K562 (cell line): ENCODE results near the gene MARK2. TPM values are rescaled to one million over a fixed set of nuclear protein-coding genes. Genes with fewer than 3 reads are reported as not detected.

Source experiments
- FOXM1 ChIP-seq, 2 experiments: fragments of 450-650 bp in 1 of 2; sonication (generic) in 1 of 2; formaldehyde crosslinking in 1 of 2; IDR thresholded peaks; 2 replicates each; pipeline versions ENCODE4 v1.6.1 to v1.9.0; 2017 to 2022; ENCODE audit warnings: low read depth in 2 of 2, mild to moderate bottlenecking in 2 of 2, missing genetic modification reagents in 1 of 2, moderate library complexity in 1 of 2
- KAT7 ChIP-seq: sonication (generic); formaldehyde crosslinking; IDR thresholded peaks from 2 replicates; pipeline ENCODE4 v1.8.0; 2022; ENCODE audit warnings: missing genetic modification reagents, mild to moderate bottlenecking, borderline replicate concordance
- POLR2B ChIP-seq: fragments of 450-650 bp; IDR thresholded peaks from 2 replicates; pipeline ENCODE4 v1.6.1; 2018; ENCODE audit warnings: low read depth; ENCODE audit not compliant: partially characterized antibody
- SIX5 ChIP-seq, 2 experiments: IDR thresholded peaks; 2 replicates each; pipeline ENCODE4 v1.6.1; 2011; ENCODE audit warnings: low read length in 2 of 2, borderline replicate concordance in 1 of 2, low read depth in 1 of 2, mild to moderate bottlenecking in 1 of 2, moderate library complexity in 1 of 2; ENCODE audit not compliant: insufficient read depth in 1 of 2
- SP2 ChIP-seq: IDR thresholded peaks from 2 replicates; pipeline ENCODE4 v1.6.1; 2011; ENCODE audit warnings: mild to moderate bottlenecking, low read depth, low read length, moderate library complexity; ENCODE audit not compliant: poor library complexity, severe bottlenecking; ENCODE audit errors: extremely low read depth
- TRIM28 ChIP-seq: fragments of 450-650 bp; IDR thresholded peaks from 2 replicates; pipeline ENCODE4 v1.6.1; 2017
- polyA plus RNA-seq, 8 experiments: library from polyadenylated mRNA; depleted of rRNA in 4 of 8; stranded (reverse) in 5 of 8; unstranded in 3 of 8; fragments of >200 nt; fragmentation: Nextera tagmentation in 2 of 8; fragmentation: Illumina TruSeq in 1 of 8; extraction: Ambion mirVana in 2 of 8; extraction: Trizol in 1 of 8; gene quantifications; 2 replicates each; pipeline versions ENCODE4 v1.2.1 to v1.2.3, GENCODE V29; 2011 to 2014; ENCODE audit warnings: inconsistent platforms in 1 of 8, missing spikeins in 1 of 8
- small RNA-seq: library from RNA; depleted of rRNA; stranded (forward); fragments of <200 nt; gene quantifications from one replicate; pipeline ENCODE3, GENCODE V24; 2014
- total RNA-seq, 7 experiments: library from RNA; depleted of rRNA in 6 of 7; stranded (reverse); fragments of >200 nt in 6 of 7; fragmentation: Illumina TruSeq in 2 of 7; extraction: Trizol in 2 of 7; gene quantifications; 2 replicates each; pipeline versions ENCODE4 v1.2.1 to v1.2.3, GENCODE V29; 2011 to 2021; ENCODE audit warnings: low replicate concordance in 1 of 7
- TF ChIP-seq, protein P1 (sequence below): sonication (generic); formaldehyde crosslinking; IDR thresholded peaks from 2 replicates; pipeline ENCODE4 v1.8.0; 2022; ENCODE audit warnings: mild to moderate bottlenecking, missing genetic modification reagents

MARK2 gene
- total and polyA plus RNA-seq, 9 of the 15 experiments (the other 6 are each of a cell fraction or from before 2014, with no cell fraction given), result 0.32 to 43.5 (median 15.1) TPM

GRCh38 chr11:63958008-63958407, 119.1 kb downstream of the MARK2 start (continued):
- TF ChIP-seq POLR2B (no peak), SIX5 (IDR thresholded peaks at IDR 0.05; ENCODE audit: borderline replicate concordance in 1 of 2, insufficient read depth in 1 of 2, low read depth in 1 of 2, low read length in 2 of 2) (no peak), KAT7 (no peak), TRIM28 (no peak), FOXM1 (IDR thresholded peaks at IDR 0.05; ENCODE audit: low read depth) (no peak), FOXM1 (CRISPR knock-in tag; IDR thresholded peaks at IDR 0.05; ENCODE audit: low read depth) (no peak), SP2 (no peak)
- TF ChIP-seq, protein P1, sequence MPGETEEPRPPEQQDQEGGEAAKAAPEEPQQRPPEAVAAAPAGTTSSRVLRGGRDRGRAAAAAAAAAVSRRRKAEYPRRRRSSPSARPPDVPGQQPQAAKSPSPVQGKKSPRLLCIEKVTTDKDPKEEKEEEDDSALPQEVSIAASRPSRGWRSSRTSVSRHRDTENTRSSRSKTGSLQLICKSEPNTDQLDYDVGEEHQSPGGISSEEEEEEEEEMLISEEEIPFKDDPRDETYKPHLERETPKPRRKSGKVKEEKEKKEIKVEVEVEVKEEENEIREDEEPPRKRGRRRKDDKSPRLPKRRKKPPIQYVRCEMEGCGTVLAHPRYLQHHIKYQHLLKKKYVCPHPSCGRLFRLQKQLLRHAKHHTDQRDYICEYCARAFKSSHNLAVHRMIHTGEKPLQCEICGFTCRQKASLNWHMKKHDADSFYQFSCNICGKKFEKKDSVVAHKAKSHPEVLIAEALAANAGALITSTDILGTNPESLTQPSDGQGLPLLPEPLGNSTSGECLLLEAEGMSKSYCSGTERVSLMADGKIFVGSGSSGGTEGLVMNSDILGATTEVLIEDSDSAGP (CRISPR knock-in tag), result no peak
- TF ChIP-seq, all 486 proteins: peak for 4

Small RNAs within 50 kb of the gene (small RNA-seq; reads per million reads assigned to genes)
- not detected for gene AP006289.1
- not detected for gene RN7SL596P
- not detected for gene RNU6-1306P

Other genes with a start within 250 kb of the MARK2 start
Only the 7 nearest of the 10 such genes appear.
- gene RTN3, start 157.6 kb upstream of the MARK2 start, total RNA-seq (2014; rRNA removed), result 45.0 and 52.4 TPM in 2 replicates
- gene RTN3, start 157.6 kb upstream of the MARK2 start, total RNA-seq (2014; rRNA removed; fragmentation: Illumina TruSeq; extraction: Trizol), result 93.5 and 103 TPM in 2 replicates
- gene RTN3, start 157.6 kb upstream of the MARK2 start, total RNA-seq (2015; rRNA removed; fragmentation: Illumina TruSeq; extraction: Trizol), result 90.1 and 94.9 TPM in 2 replicates
- gene RTN3, start 157.6 kb upstream of the MARK2 start, total RNA-seq (2021), result 124 TPM in 2 replicates
- 101 and 127 TPM in 2 replicates for gene RTN3, start 157.6 kb upstream of the MARK2 start, polyA plus RNA-seq (2011; rRNA removed)
- 142 and 169 TPM in 2 replicates for gene RTN3, start 157.6 kb upstream of the MARK2 start, polyA plus RNA-seq (2014; fragmentation: Illumina TruSeq; extraction: Trizol)
- gene RTN3, start 157.6 kb upstream of the MARK2 start, polyA plus RNA-seq (2014; fragmentation: Nextera tagmentation; extraction: Ambion mirVana), result 10 to 100 TPM; 41.6 to 44.3 TPM
- gene RTN3, start 157.6 kb upstream of the MARK2 start, polyA plus RNA-seq (2014; rRNA removed), result 86.9 and 93.3 TPM in 2 replicates
- gene ZFTA, start 70.3 kb upstream of the MARK2 start, total RNA-seq (2014; rRNA removed), result 6.7 and 7.6 TPM in 2 replicates
- gene ZFTA, start 70.3 kb upstream of the MARK2 start, total RNA-seq (2014; rRNA removed; fragmentation: Illumina TruSeq; extraction: Trizol), result 2.9 and 3.0 TPM in 2 replicates
- gene ZFTA, start 70.3 kb upstream of the MARK2 start, total RNA-seq (2015; rRNA removed; fragmentation: Illumina TruSeq; extraction: Trizol), result 3.7 and 4.2 TPM in 2 replicates
- gene ZFTA, start 70.3 kb upstream of the MARK2 start, total RNA-seq (2021), result 8.4 and 12.3 TPM in 2 replicates
- 2.6 and 2.8 TPM in 2 replicates for gene ZFTA, start 70.3 kb upstream of the MARK2 start, polyA plus RNA-seq (2011; rRNA removed)
- 2.5 and 2.6 TPM in 2 replicates for gene ZFTA, start 70.3 kb upstream of the MARK2 start, polyA plus RNA-seq (2014; fragmentation: Illumina TruSeq; extraction: Trizol)
- under 1 TPM; 0.45 TPM for gene ZFTA, start 70.3 kb upstream of the MARK2 start, polyA plus RNA-seq (2014; fragmentation: Nextera tagmentation; extraction: Ambion mirVana)
- 4.6 and 5.1 TPM in 2 replicates for gene ZFTA, start 70.3 kb upstream of the MARK2 start, polyA plus RNA-seq (2014; rRNA removed)
- gene SPINDOC, start 25.7 kb upstream of the MARK2 start, total RNA-seq (2014; rRNA removed), result 36.3 and 39.3 TPM in 2 replicates
- 11.5 and 11.8 TPM in 2 replicates for gene SPINDOC, start 25.7 kb upstream of the MARK2 start, total RNA-seq (2014; rRNA removed; fragmentation: Illumina TruSeq; extraction: Trizol)
- 31.4 and 31.9 TPM in 2 replicates for gene SPINDOC, start 25.7 kb upstream of the MARK2 start, total RNA-seq (2015; rRNA removed; fragmentation: Illumina TruSeq; extraction: Trizol)
- gene SPINDOC, start 25.7 kb upstream of the MARK2 start, total RNA-seq (2021), result 33.0 and 35.3 TPM in 2 replicates
- 15.1 and 16.9 TPM in 2 replicates for gene SPINDOC, start 25.7 kb upstream of the MARK2 start, polyA plus RNA-seq (2011; rRNA removed)
- 19.6 and 26.5 TPM in 2 replicates for gene SPINDOC, start 25.7 kb upstream of the MARK2 start, polyA plus RNA-seq (2014; fragmentation: Illumina TruSeq; extraction: Trizol)
- under 1 TPM; 0.70 to 0.95 TPM for gene SPINDOC, start 25.7 kb upstream of the MARK2 start, polyA plus RNA-seq (2014; fragmentation: Nextera tagmentation; extraction: Ambion mirVana)
- gene SPINDOC, start 25.7 kb upstream of the MARK2 start, polyA plus RNA-seq (2014; rRNA removed), result 35.0 and 38.6 TPM in 2 replicates
- 3.6 and 3.7 TPM in 2 replicates for gene RCOR2, start 78.1 kb downstream of the MARK2 start, total RNA-seq (2014; rRNA removed)
- gene RCOR2, start 78.1 kb downstream of the MARK2 start, total RNA-seq (2014; rRNA removed; fragmentation: Illumina TruSeq; extraction: Trizol), result 0.83 and 1.4 TPM in 2 replicates
- gene RCOR2, start 78.1 kb downstream of the MARK2 start, total RNA-seq (2015; rRNA removed; fragmentation: Illumina TruSeq; extraction: Trizol), result 2.2 and 2.4 TPM in 2 replicates
- gene RCOR2, start 78.1 kb downstream of the MARK2 start, total RNA-seq (2021), result 5.3 and 6.5 TPM in 2 replicates
- gene RCOR2, start 78.1 kb downstream of the MARK2 start, polyA plus RNA-seq (2011; rRNA removed), result 2.0 and 4.0 TPM in 2 replicates
- gene RCOR2, start 78.1 kb downstream of the MARK2 start, polyA plus RNA-seq (2014; fragmentation: Illumina TruSeq; extraction: Trizol), result 2.6 and 3.4 TPM in 2 replicates
- gene RCOR2, start 78.1 kb downstream of the MARK2 start, polyA plus RNA-seq (2014; fragmentation: Nextera tagmentation; extraction: Ambion mirVana), result under 1 TPM in 1 of 2 experiments, not detected in 1; 0.04 TPM
- 2.8 and 4.2 TPM in 2 replicates for gene RCOR2, start 78.1 kb downstream of the MARK2 start, polyA plus RNA-seq (2014; rRNA removed)
- 14.7 and 20.1 TPM in 2 replicates for gene NAA40, start 99.9 kb downstream of the MARK2 start, total RNA-seq (2014; rRNA removed)
- gene NAA40, start 99.9 kb downstream of the MARK2 start, total RNA-seq (2014; rRNA removed; fragmentation: Illumina TruSeq; extraction: Trizol), result 21.2 and 23.1 TPM in 2 replicates
- gene NAA40, start 99.9 kb downstream of the MARK2 start, total RNA-seq (2015; rRNA removed; fragmentation: Illumina TruSeq; extraction: Trizol), result 26.6 and 27.4 TPM in 2 replicates
- 33.5 and 35.8 TPM in 2 replicates for gene NAA40, start 99.9 kb downstream of the MARK2 start, total RNA-seq (2021)
- gene NAA40, start 99.9 kb downstream of the MARK2 start, polyA plus RNA-seq (2011; rRNA removed), result 23.1 and 26.0 TPM in 2 replicates
- 38.7 and 39.0 TPM in 2 replicates for gene NAA40, start 99.9 kb downstream of the MARK2 start, polyA plus RNA-seq (2014; fragmentation: Illumina TruSeq; extraction: Trizol)
- gene NAA40, start 99.9 kb downstream of the MARK2 start, polyA plus RNA-seq (2014; fragmentation: Nextera tagmentation; extraction: Ambion mirVana), result 10 to 100 TPM in 1 of 2 experiments, 1 to 10 TPM in 1; 6.2 to 11.0 TPM
- 35.1 and 35.5 TPM in 2 replicates for gene NAA40, start 99.9 kb downstream of the MARK2 start, polyA plus RNA-seq (2014; rRNA removed)
- 924 and 1,130 TPM in 2 replicates for gene COX8A, start 135.5 kb downstream of the MARK2 start, total RNA-seq (2014; rRNA removed)
- 313 and 412 TPM in 2 replicates for gene COX8A, start 135.5 kb downstream of the MARK2 start, total RNA-seq (2014; rRNA removed; fragmentation: Illumina TruSeq; extraction: Trizol)
- gene COX8A, start 135.5 kb downstream of the MARK2 start, total RNA-seq (2015; rRNA removed; fragmentation: Illumina TruSeq; extraction: Trizol), result 716 and 837 TPM in 2 replicates
- 746 and 750 TPM in 2 replicates for gene COX8A, start 135.5 kb downstream of the MARK2 start, total RNA-seq (2021)
- 274 and 505 TPM in 2 replicates for gene COX8A, start 135.5 kb downstream of the MARK2 start, polyA plus RNA-seq (2011; rRNA removed)
- gene COX8A, start 135.5 kb downstream of the MARK2 start, polyA plus RNA-seq (2014; fragmentation: Illumina TruSeq; extraction: Trizol), result 410 and 1,021 TPM in 2 replicates
- gene COX8A, start 135.5 kb downstream of the MARK2 start, polyA plus RNA-seq (2014; fragmentation: Nextera tagmentation; extraction: Ambion mirVana), result 100 to 1,000 TPM; 425 to 526 TPM
- 1,206 and 1,380 TPM in 2 replicates for gene COX8A, start 135.5 kb downstream of the MARK2 start, polyA plus RNA-seq (2014; rRNA removed)
- 63.7 and 73.3 TPM in 2 replicates for gene OTUB1, start 147.3 kb downstream of the MARK2 start, total RNA-seq (2014; rRNA removed)
- gene OTUB1, start 147.3 kb downstream of the MARK2 start, total RNA-seq (2014; rRNA removed; fragmentation: Illumina TruSeq; extraction: Trizol), result 24.4 and 29.5 TPM in 2 replicates
- 37.6 and 39.9 TPM in 2 replicates for gene OTUB1, start 147.3 kb downstream of the MARK2 start, total RNA-seq (2015; rRNA removed; fragmentation: Illumina TruSeq; extraction: Trizol)
- gene OTUB1, start 147.3 kb downstream of the MARK2 start, total RNA-seq (2021), result 66.5 and 71.0 TPM in 2 replicates
- 66.1 and 90.0 TPM in 2 replicates for gene OTUB1, start 147.3 kb downstream of the MARK2 start, polyA plus RNA-seq (2011; rRNA removed)
- gene OTUB1, start 147.3 kb downstream of the MARK2 start, polyA plus RNA-seq (2014; fragmentation: Illumina TruSeq; extraction: Trizol), result 58.4 and 76.3 TPM in 2 replicates
- 100 to 1,000 TPM; 109 to 134 TPM for gene OTUB1, start 147.3 kb downstream of the MARK2 start, polyA plus RNA-seq (2014; fragmentation: Nextera tagmentation; extraction: Ambion mirVana)
- 95.3 and 104 TPM in 2 replicates for gene OTUB1, start 147.3 kb downstream of the MARK2 start, polyA plus RNA-seq (2014; rRNA removed)